PC-9 (cell line): Measurements from ENCODE around the gene PARN. TPM values are rescaled to one million over a fixed set of nuclear protein-coding genes. Genes with fewer than 3 reads are reported as not detected.

Experiments used
- BruUV-seq: library from RNA; stranded (reverse); fragments of 400-500 nt; replicated peaks from 2 replicates; lab custom pipeline; 2021; lab: Mats Ljungman, UMichigan
- CTCF ChIA-PET: fragments of 300-600 bp; sonication (Branson Sonifier 250); formaldehyde crosslinking; loops from one replicate; lab custom pipeline; 2022; ENCODE audit warnings: antibody characterized with exemption; lab: Charles Lee
- POLR2A ChIA-PET: fragments of 300-600 bp; sonication (Branson Sonifier 250); formaldehyde crosslinking; loops from one replicate; lab custom pipeline; 2022; ENCODE audit warnings: antibody characterized with exemption; ENCODE audit not compliant: unreplicated experiment; lab: Charles Lee
- DNase-seq, 2 experiments: peaks; one replicate each; pipeline versions ENCODE4 v3.0.0 to v3.0.0-alpha.2; 2015 to 2022; ENCODE audit warnings: mixed read lengths in 1 of 2
- H2AFZ ChIP-seq: fragments of 200-600 bp; sonication (generic); 2 replicates; pipeline ENCODE4 v1.8.1; 2017; ENCODE audit warnings: antibody characterized with exemption
- H3F3A ChIP-seq: fragments of 200-600 bp; sonication (generic); 2 replicates; pipeline ENCODE4 v1.8.1; 2017; ENCODE audit warnings: antibody characterized with exemption, mild to moderate bottlenecking, low read depth; ENCODE audit not compliant: insufficient read depth
- H3K27ac ChIP-seq: fragments of 200-600 bp; sonication (generic); 2 replicates; pipeline ENCODE4 v1.6.1; 2016; ENCODE audit warnings: mixed run types
- H3K27me3 ChIP-seq: fragments of 200-600 bp; sonication (generic); 2 replicates; pipeline ENCODE4 v1.6.1; 2016; ENCODE audit warnings: low read depth, mixed run types; ENCODE audit not compliant: insufficient read depth
- H3K36me3 ChIP-seq: fragments of 200-600 bp; sonication (generic); 2 replicates; pipeline ENCODE4 v1.6.1; 2016; ENCODE audit warnings: low read depth, mixed run types
- H3K4me1 ChIP-seq: fragments of 200-600 bp; sonication (generic); replicated peaks from 2 replicates; pipeline ENCODE4 v1.6.1; 2016; ENCODE audit warnings: mixed run types; ENCODE audit not compliant: insufficient read depth
- H3K4me2 ChIP-seq: fragments of 200-600 bp; sonication (generic); 2 replicates; pipeline ENCODE4 v1.6.1; 2017; ENCODE audit warnings: mixed run types
- H3K4me3 ChIP-seq: fragments of 200-600 bp; sonication (generic); 2 replicates; pipeline ENCODE4 v1.6.1; 2016; ENCODE audit warnings: mixed run types
- H3K79me2 ChIP-seq: fragments of 200-600 bp; sonication (generic); 2 replicates; pipeline ENCODE4 v1.6.1; 2017; ENCODE audit warnings: low read depth, mixed run types
- H3K9me2 ChIP-seq: fragments of 200-600 bp; sonication (generic); 2 replicates; pipeline ENCODE4 v1.8.1; 2017; ENCODE audit warnings: mild to moderate bottlenecking; ENCODE audit not compliant: insufficient read depth
- H3K9me3 ChIP-seq: fragments of 200-600 bp; sonication (generic); 2 replicates; pipeline ENCODE4 v1.8.1; 2016; ENCODE audit warnings: low read depth; ENCODE audit not compliant: insufficient read depth
- H4K20me1 ChIP-seq: fragments of 200-600 bp; sonication (generic); 2 replicates; pipeline ENCODE4 v1.8.1; 2017; ENCODE audit not compliant: insufficient read depth
- CTCF ChIP-seq: fragments of 200-600 bp; sonication (generic); conservative IDR thresholded peaks from 2 replicates; pipeline ENCODE4 v1.6.1; 2017; ENCODE audit warnings: mixed run types, antibody characterized with exemption, mild to moderate bottlenecking, moderate library complexity
- EZH2 ChIP-seq: fragments of 200-600 bp; sonication (generic); IDR thresholded peaks from 2 replicates; pipeline ENCODE4 v1.8.0; 2017; ENCODE audit warnings: antibody characterized with exemption, low read depth
- intact Hi-C: fragments of 100-400 bp; cut with micrococcal nuclease; formaldehyde crosslinking; loops from one replicate; pipeline ENCODE4 v1.10.0; 2022; ENCODE audit not compliant: unreplicated experiment
- total RNA-seq: library from RNA; stranded (reverse); gene quantifications from 2 replicates; pipeline ENCODE4 v1.2.3, GENCODE V29; 2021

PARN gene
- total RNA-seq, 1 experiment from 2014 or later = 53.0 TPM

- CTCF ChIA-PET = interaction anchor here (0.5 kb wide), 1 partner anchor 34 kb away, joined by 4 read pairs; no protein-coding TSS in a partner anchor
- H3K9me3 ChIP-seq = no peaks in the 10 kb centered on the region
- no TSS peak for BruUV-seq
- H3F3A ChIP-seq = 0 out of 2 replicates have a peak, but pooled peaks cover 9% of the 10 kb centered on the region
- H3K36me3 ChIP-seq = peaks cover 18% of the 10 kb centered on the region; the same call in 1 of the 2 replicates
- H3K27me3 ChIP-seq = no peaks in the 10 kb centered on the region
- no peak overlapping the region for H3K4me3 ChIP-seq
- H3K4me1 ChIP-seq = no peaks in the 10 kb centered on the region
- no peaks in the 10 kb centered on the region for H3K9me2 ChIP-seq
- H3K79me2 ChIP-seq = no peaks in the 10 kb centered on the region
- H2AFZ ChIP-seq = no peak overlapping the region
- no peak overlapping the region for H3K4me2 ChIP-seq
- peaks cover 4% of the 10 kb centered on the region; the same call in 1 of the 2 replicates for H4K20me1 ChIP-seq
- no peak overlapping the region for H3K27ac ChIP-seq
- intact Hi-C loops = no loop called here
- no peak for DNase-seq
- TF ChIP-seq CTCF (no peak), EZH2 (no peak)
- POLR2A ChIA-PET = no interaction called here
Measured at GRCh38 chr16:14553447-14553846, 76.6 kb downstream of the PARN start.

GRCh38 chr16:14549789-14550153 is 80.3 kb downstream of the PARN start:
- no peak overlapping the region for H3K27ac ChIP-seq
- TF ChIP-seq CTCF (no peak), EZH2 (no peak)
- H3K9me2 ChIP-seq = no peaks in the 10 kb centered on the region
- BruUV-seq = no TSS peak
- H3F3A ChIP-seq = peaks cover 4% of the 10 kb centered on the region
- no peak overlapping the region for H3K4me3 ChIP-seq
- H3K9me3 ChIP-seq = no peaks in the 10 kb centered on the region
- H2AFZ ChIP-seq = no peak overlapping the region
- H3K27me3 ChIP-seq = no peaks in the 10 kb centered on the region
- intact Hi-C loops = no loop called here
- no peaks in the 10 kb centered on the region for H3K4me1 ChIP-seq
- DNase-seq = no peak
- no peak overlapping the region for H3K4me2 ChIP-seq
- no peaks in the 10 kb centered on the region for H3K79me2 ChIP-seq
- peaks cover 13% of the 10 kb centered on the region; the same call in 1 of the 2 replicates for H3K36me3 ChIP-seq
- no peaks in the 10 kb centered on the region for H4K20me1 ChIP-seq
- POLR2A ChIA-PET = no interaction called here
- CTCF ChIA-PET = no interaction called here

GRCh38 chr16:14548933-14549788 is 80.9 kb downstream of the PARN start:
- BruUV-seq = no TSS peak
- peaks cover 4% of the 10 kb centered on the region for H3F3A ChIP-seq
- intact Hi-C loops = no loop called here
- H3K9me2 ChIP-seq = no peaks in the 10 kb centered on the region
- no peak for DNase-seq
- no peak overlapping the region for H3K4me3 ChIP-seq
- no peak overlapping the region for H3K4me2 ChIP-seq
- no peaks in the 10 kb centered on the region for H3K9me3 ChIP-seq
- ChIA-PET POLR2A (no interaction called here), CTCF (no interaction called here)
- no peak overlapping the region for H2AFZ ChIP-seq
- no peaks in the 10 kb centered on the region for H3K79me2 ChIP-seq
- no peaks in the 10 kb centered on the region for H3K4me1 ChIP-seq
- peaks cover 13% of the 10 kb centered on the region; the same call in 1 of the 2 replicates for H3K36me3 ChIP-seq
- no peak overlapping the region for H3K27ac ChIP-seq
- no peaks in the 10 kb centered on the region for H4K20me1 ChIP-seq
- no peaks in the 10 kb centered on the region for H3K27me3 ChIP-seq
- TF ChIP-seq CTCF (no peak), EZH2 (no peak)
